ENCODE data around the gene ACTR3C. TPM values are rescaled to one million over a fixed set of nuclear protein-coding genes. Genes with fewer than 3 reads are reported as not detected.

The ACTR3C gene
- total and polyA plus RNA-seq, 10 of the 15 experiments (the other 5 are each of a cell fraction or from before 2014, with no cell fraction given) = 2.0 to 10.2 (median 6.3) TPM

GRCh38 chr7:150338166-150338829, 15.0 kb upstream of the ACTR3C start:
- no peak overlapping the region for H3K4me2 ChIP-seq (ENCODE audit: control insufficient read depth, insufficient read depth)
- SMC1A ChIA-PET (ENCODE audit: uncharacterized antibody, unreplicated experiment) = no interaction called here
- RAD21 ChIA-PET (ENCODE audit: unreplicated experiment) = no interaction called here
- 83% methylated on average over 11 of the region's 11 CpGs for WGBS (ENCODE audit: insufficient coverage, insufficient replicate concordance, low lambda C conversion rate, missing lambda C conversion rate)
- no peaks in the 10 kb centered on the region for H4K20me1 ChIP-seq (ENCODE audit: control insufficient read depth, insufficient read depth)
- no peaks in the 10 kb centered on the region; the same call in 2 of the 3 replicates for H3K9me3 ChIP-seq (replicated peaks; ENCODE audit: control insufficient read depth, insufficient read depth, low read length)
- intact Hi-C loops (cut with micrococcal nuclease; ENCODE audit: unreplicated experiment) (no loop called here), in situ Hi-C loops (cut with MboI) (no loop called here)
- no peak for ATAC-seq
- no peak for FAIRE-seq
- no peak for TF ChIP-seq MEF2A (IDR thresholded peaks at IDR 0.05; ENCODE audit: insufficient read depth, low read depth, low read length)
- no peak for TF ChIP-seq HDAC6 (IDR thresholded peaks at IDR 0.05; ENCODE audit: unreplicated experiment)
- no peak for TF ChIP-seq IRF4 (IDR thresholded peaks at IDR 0.05; ENCODE audit: low read depth, low read length)
- no peak for TF ChIP-seq CHD2 (IDR thresholded peaks at IDR 0.05; ENCODE audit: borderline replicate concordance, low read depth, low read length)
- no peak for TF ChIP-seq SMAD1 (IDR thresholded peaks at IDR 0.05; ENCODE audit: low read depth, partially characterized antibody)
- no peak for TF ChIP-seq ZBED1 (IDR thresholded peaks at IDR 0.05; ENCODE audit: borderline replicate concordance)
- TF ChIP-seq RCOR1 (conservative IDR thresholded peaks at IDR 0.05; ENCODE audit: low read depth, low read length) = no peak
- TF ChIP-seq ATF7 (IDR thresholded peaks at IDR 0.05; ENCODE audit: low read depth) = no peak
- TF ChIP-seq FOXK2 (IDR thresholded peaks at IDR 0.05) = no peak
- no peak for TF ChIP-seq TBL1XR1 (IDR thresholded peaks at IDR 0.05; ENCODE audit: low read depth, low read length)
- no TSS peak for BruUV-seq (replicated peaks)
- H3K4me3 ChIP-seq = no peak overlapping the region
- CTCF ChIA-PET = interaction anchor here (0.6 kb wide), 1 partner anchor 11 kb away, joined by 3 read pairs; no protein-coding TSS in a partner anchor
- peaks cover 0 to 5% of the 10 kb centered on the region in 2 experiments; a peak in 2 of 4 replicates for H3K27me3 ChIP-seq (replicated peaks in 1 of 2; ENCODE audit: control insufficient read depth in 2 of 2, insufficient read depth in 2 of 2, low read length in 1 of 2)
- H3K36me3 ChIP-seq (ENCODE audit: control insufficient read depth in 2 of 2, insufficient read depth in 2 of 2, low read length in 1 of 2) = peaks cover 0 to 7% of the 10 kb centered on the region in 2 experiments; a peak in 2 of 4 replicates
- no peak for DNase-seq (ENCODE audit: low read depth, low spot score)
- POLR2A ChIA-PET = no interaction called here
- H3K4me1 ChIP-seq (ENCODE audit: control insufficient read depth, insufficient read depth, low read length) = peaks cover 8% of the 10 kb centered on the region
- no peak overlapping the region for H3K9ac ChIP-seq (ENCODE audit: control insufficient read depth, insufficient read depth, low read length)
- no peak overlapping the region for H3K27ac ChIP-seq (ENCODE audit: control insufficient read depth, insufficient read depth)
- no peaks in the 10 kb centered on the region for H3K79me2 ChIP-seq (ENCODE audit: control insufficient read depth, insufficient read depth, low read length)
- no peak overlapping the region for H2AFZ ChIP-seq (ENCODE audit: control insufficient read depth, low read depth, low read length)
